K562 (cell line): ENCODE measurements around the gene NAGLU. TPM values are rescaled to one million over a fixed set of nuclear protein-coding genes. Genes with fewer than 3 reads are reported as not detected.
A peak's percentile ranks its signal among the peaks of the same experiment; 100 is the strongest.

Experiments
- CREB1 ChIP-seq, 2 experiments: sonication (generic) in 1 of 2; formaldehyde crosslinking in 1 of 2; IDR thresholded peaks; 2 replicates each; pipeline versions ENCODE4 v1.6.1 to v1.8.0; 2012 to 2022; ENCODE audit warnings: inconsistent platforms in 1 of 2, mild to moderate bottlenecking in 1 of 2, missing genetic modification reagents in 1 of 2, moderate library complexity in 1 of 2
- CXXC5 ChIP-seq: fragments of 250-450 bp; sonication (Bioruptor Pico); IDR thresholded peaks from 2 replicates; pipeline ENCODE4 v1.8.0; 2022; ENCODE audit warnings: inconsistent platforms, mild to moderate bottlenecking, moderate library complexity
- ESRRA ChIP-seq: fragments of 450-650 bp; IDR thresholded peaks from 2 replicates; pipeline ENCODE4 v1.6.1; 2014; ENCODE audit warnings: low read depth, mild to moderate bottlenecking, moderate library complexity, borderline replicate concordance
- FUS ChIP-seq: fragments of 200-400 bp; formaldehyde crosslinking; optimal IDR thresholded peaks from 2 replicates; pipeline ENCODE3; 2017; ENCODE audit warnings: low read depth, low read length
- GATA2 ChIP-seq: sonication (generic); formaldehyde crosslinking; IDR thresholded peaks from 2 replicates; pipeline ENCODE4 v1.4.0; 2020; ENCODE audit warnings: mild to moderate bottlenecking, missing genetic modification reagents
- GTF2A2 ChIP-seq: IDR thresholded peaks from 2 replicates; pipeline ENCODE4 v1.6.1; 2016; ENCODE audit warnings: mild to moderate bottlenecking, missing genetic modification characterization, missing compliant biosample characterization
- HDAC1 ChIP-seq, 2 experiments: fragments of 450-650 bp; IDR thresholded peaks; 2 replicates each; pipeline ENCODE4 v1.6.1; 2016 to 2017; ENCODE audit warnings: inconsistent platforms in 1 of 2, mild to moderate bottlenecking in 1 of 2, moderate library complexity in 1 of 2
- HMG20A ChIP-seq: fragments of 450-650 bp; formaldehyde crosslinking; conservative IDR thresholded peaks from 2 replicates; pipeline ENCODE4 v1.4.0; 2020; ENCODE audit warnings: mild to moderate bottlenecking, mixed read lengths
- HNRNPL ChIP-seq: fragments of 200-400 bp; formaldehyde crosslinking; IDR thresholded peaks from 2 replicates; pipeline ENCODE4 v1.6.1; 2017; ENCODE audit warnings: low read depth, mild to moderate bottlenecking, low read length
- JUND ChIP-seq, 2 experiments: IDR thresholded peaks; 2 replicates in 1 of 2; 3 replicates in 1 of 2; pipeline ENCODE4 v1.6.1; 2011; ENCODE audit warnings: borderline replicate concordance in 2 of 2, low read depth in 2 of 2, low read length in 2 of 2, improper control_type of control experiment in 1 of 2, missing biosample characterization in 1 of 2, missing genetic modification characterization in 1 of 2, missing genetic modification reagents in 1 of 2
- MTA3 ChIP-seq: fragments of 450-650 bp; formaldehyde crosslinking; IDR thresholded peaks from 2 replicates; pipeline ENCODE4 v1.6.1; 2017; ENCODE audit warnings: mild to moderate bottlenecking, borderline replicate concordance
- NFXL1 ChIP-seq: fragments of 450-650 bp; formaldehyde crosslinking; IDR thresholded peaks from 2 replicates; pipeline ENCODE4 v1.4.0; 2021; ENCODE audit warnings: mild to moderate bottlenecking
- NONO ChIP-seq, 2 experiments: fragments of 200-400 bp in 1 of 2; fragments of 450-650 bp in 1 of 2; formaldehyde crosslinking in 1 of 2; IDR thresholded peaks; 2 replicates each; pipeline ENCODE4 v1.6.1; 2017; ENCODE audit warnings: low read depth in 2 of 2, mild to moderate bottlenecking in 2 of 2, moderate library complexity in 2 of 2, low read length in 1 of 2
- NRF1 ChIP-seq, 2 experiments: fragments of 450-650 bp; IDR thresholded peaks in 1 of 2; conservative IDR thresholded peaks in 1 of 2; 2 replicates each; pipeline ENCODE4 v1.6.1; 2014; ENCODE audit warnings: mild to moderate bottlenecking in 2 of 2
- RAD21 ChIP-seq, 2 experiments: fragments of 250-450 bp in 1 of 2; fragments of 450-650 bp in 1 of 2; sonication (Bioruptor Pico) in 1 of 2; formaldehyde crosslinking in 1 of 2; IDR thresholded peaks in 1 of 2; conservative IDR thresholded peaks in 1 of 2; 2 replicates each; pipeline versions ENCODE4 v1.4.0 to v1.8.0; 2020 to 2022; ENCODE audit warnings: mild to moderate bottlenecking in 2 of 2, moderate library complexity in 1 of 2
- RB1 ChIP-seq: fragments of 450-650 bp; IDR thresholded peaks from 2 replicates; pipeline ENCODE4 v1.6.1; 2017; ENCODE audit warnings: low read depth, mild to moderate bottlenecking
- SMARCA5 ChIP-seq: fragments of 450-650 bp; IDR thresholded peaks from 2 replicates; pipeline ENCODE4 v1.6.1; 2016
- SOX6 ChIP-seq: fragments of 450-650 bp; IDR thresholded peaks from 2 replicates; pipeline ENCODE4 v1.6.1; 2014; ENCODE audit warnings: mild to moderate bottlenecking
- STAG1 ChIP-seq: sonication (generic); formaldehyde crosslinking; IDR thresholded peaks from 2 replicates; pipeline ENCODE4 v1.5.0; 2020; ENCODE audit warnings: missing genetic modification reagents, borderline replicate concordance
- TBL1XR1 ChIP-seq, 2 experiments: IDR thresholded peaks; 2 replicates each; pipeline ENCODE4 v1.6.1; 2012; ENCODE audit warnings: improper control_type of control experiment in 2 of 2, low read length in 2 of 2, mild to moderate bottlenecking in 1 of 2
- TRIM24 ChIP-seq, 2 experiments: fragments of 450-650 bp; IDR thresholded peaks; 2 replicates each; pipeline ENCODE4 v1.6.1; 2016
- ZFX ChIP-seq: sonication (generic); formaldehyde crosslinking; IDR thresholded peaks from 2 replicates; pipeline ENCODE4 v1.8.0; 2022; ENCODE audit warnings: mild to moderate bottlenecking, missing genetic modification reagents, moderate library complexity
- ZNF57 ChIP-seq: fragments of 450-650 bp; formaldehyde crosslinking; IDR thresholded peaks from 2 replicates; pipeline ENCODE4 v1.4.0; 2020; ENCODE audit warnings: mild to moderate bottlenecking, moderate library complexity
- ZNF583 ChIP-seq: fragments of 250-450 bp; sonication (Bioruptor Pico); IDR thresholded peaks from 2 replicates; pipeline ENCODE4 v1.4.0; 2020
- ZNF584 ChIP-seq: fragments of 200-800 bp; sonication (Bioruptor generic); IDR thresholded peaks from 2 replicates; pipeline ENCODE4 v1.6.1; 2016; ENCODE audit warnings: low read depth, mild to moderate bottlenecking, missing genetic modification characterization, missing compliant biosample characterization
- ZNF77 ChIP-seq: fragments of 250-450 bp; sonication (Bioruptor Pico); IDR thresholded peaks from 2 replicates; pipeline ENCODE4 v1.5.0; 2020
- polyA plus RNA-seq, 8 experiments: library from polyadenylated mRNA; depleted of rRNA in 4 of 8; stranded (reverse) in 5 of 8; unstranded in 3 of 8; fragments of >200 nt; fragmentation: Nextera tagmentation in 2 of 8; fragmentation: Illumina TruSeq in 1 of 8; extraction: Ambion mirVana in 2 of 8; extraction: Trizol in 1 of 8; gene quantifications; 2 replicates each; pipeline versions ENCODE4 v1.2.1 to v1.2.3, GENCODE V29; 2011 to 2014; ENCODE audit warnings: inconsistent platforms in 1 of 8, missing spikeins in 1 of 8
- total RNA-seq, 7 experiments: library from RNA; depleted of rRNA in 6 of 7; stranded (reverse); fragments of >200 nt in 6 of 7; fragmentation: Illumina TruSeq in 2 of 7; extraction: Trizol in 2 of 7; gene quantifications; 2 replicates each; pipeline versions ENCODE4 v1.2.1 to v1.2.3, GENCODE V29; 2011 to 2021; ENCODE audit warnings: low replicate concordance in 1 of 7
- TF ChIP-seq, protein P1 (sequence below), 2 experiments: IDR thresholded peaks in 1 of 2; conservative IDR thresholded peaks in 1 of 2; 2 replicates each; pipeline ENCODE4 v1.6.1; 2016; ENCODE audit warnings: low read depth in 2 of 2, mild to moderate bottlenecking in 1 of 2, missing compliant biosample characterization in 1 of 2, missing genetic modification characterization in 1 of 2, moderate library complexity in 1 of 2

NAGLU gene
- total and polyA plus RNA-seq, 9 of the 15 experiments (the other 6 are each of a cell fraction or from before 2014, with no cell fraction given), result 0.04 to 21.5 (median 8.5) TPM

DNA sequence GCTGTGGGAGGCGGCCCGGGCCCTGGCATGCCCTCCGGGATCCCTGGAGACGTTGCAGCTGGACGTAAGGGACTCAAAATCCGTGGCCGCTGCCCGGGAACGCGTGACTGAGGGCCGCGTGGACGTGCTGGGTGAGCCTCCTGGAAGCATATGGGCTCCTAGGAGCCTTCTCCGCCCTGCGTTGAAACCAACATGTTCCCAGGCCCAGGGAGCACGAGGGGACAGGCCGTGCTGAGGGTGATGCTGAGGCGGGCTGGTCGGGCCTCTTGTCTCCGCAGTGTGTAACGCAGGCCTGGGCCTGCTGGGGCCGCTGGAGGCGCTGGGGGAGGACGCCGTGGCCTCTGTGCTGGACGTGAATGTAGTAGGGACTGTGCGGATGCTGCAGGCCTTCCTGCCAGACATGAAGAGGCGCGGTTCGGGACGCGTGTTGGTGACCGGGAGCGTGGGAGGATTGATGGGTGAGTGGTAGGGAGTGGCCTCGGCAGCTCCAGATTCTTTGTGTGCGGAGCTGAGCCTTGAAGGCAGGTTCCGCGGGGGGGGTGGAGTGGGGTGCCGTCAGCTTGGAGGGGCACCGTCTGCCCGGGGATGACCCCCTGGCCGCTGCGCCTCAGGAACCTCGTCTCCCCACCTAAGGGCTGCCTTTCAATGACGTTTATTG, 17.2 kb downstream of the NAGLU start (continued):
- peak; percentile 89 for TF ChIP-seq ZFX (CRISPR knock-in tag)
- TF ChIP-seq ZNF57 (CRISPR knock-in tag), result no peak
- peak; percentile 68 for TF ChIP-seq CREB1 (IDR thresholded peaks at IDR 0.05)
- peak; percentile 67; the same call in 1 of the 2 replicates for TF ChIP-seq CREB1 (CRISPR knock-in tag; IDR thresholded peaks at IDR 0.05)
- TF ChIP-seq HDAC1 (IDR thresholded peaks at IDR 0.05), result peak in 1 of 2 experiments; percentile 89; a peak in 2 of 4 replicates
- TF ChIP-seq ZNF584 (CRISPR knock-in tag), result no peak
- TF ChIP-seq ZNF77 (CRISPR knock-in tag), result no peak
- TF ChIP-seq TRIM24 (IDR thresholded peaks at IDR 0.05), result 0 out of 4 replicates have a peak, but pooled peaks of 1 of the 2 experiments have one; percentile 25
- no peak for TF ChIP-seq SMARCA5
- TF ChIP-seq GATA2 (CRISPR knock-in tag), result no peak
- TF ChIP-seq CXXC5 (CRISPR knock-in tag), result peak; percentile 77
- no peak; the same call in 1 of the 2 replicates for TF ChIP-seq JUND (IDR thresholded peaks at IDR 0.05; ENCODE audit: borderline replicate concordance, low read depth, low read length)
- peak; percentile 22; the same call in 1 of the 3 replicates for TF ChIP-seq JUND (tag; IDR thresholded peaks at IDR 0.05; ENCODE audit: borderline replicate concordance, low read depth, low read length)
- TF ChIP-seq ESRRA, result 0 out of 2 replicates have a peak, but pooled peaks have one; percentile 33
- TF ChIP-seq HNRNPL, result 0 out of 2 replicates have a peak, but pooled peaks have one; percentile 46
- TF ChIP-seq, protein P1, sequence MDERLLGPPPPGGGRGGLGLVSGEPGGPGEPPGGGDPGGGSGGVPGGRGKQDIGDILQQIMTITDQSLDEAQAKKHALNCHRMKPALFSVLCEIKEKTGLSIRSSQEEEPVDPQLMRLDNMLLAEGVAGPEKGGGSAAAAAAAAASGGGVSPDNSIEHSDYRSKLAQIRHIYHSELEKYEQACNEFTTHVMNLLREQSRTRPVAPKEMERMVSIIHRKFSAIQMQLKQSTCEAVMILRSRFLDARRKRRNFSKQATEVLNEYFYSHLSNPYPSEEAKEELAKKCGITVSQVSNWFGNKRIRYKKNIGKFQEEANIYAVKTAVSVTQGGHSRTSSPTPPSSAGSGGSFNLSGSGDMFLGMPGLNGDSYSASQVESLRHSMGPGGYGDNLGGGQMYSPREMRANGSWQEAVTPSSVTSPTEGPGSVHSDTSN (CRISPR knock-in tag; IDR thresholded peaks at IDR 0.05; ENCODE audit: low read depth), result no peak
- TF ChIP-seq, protein P1 (tag; conservative IDR thresholded peaks at IDR 0.05; ENCODE audit: low read depth), result peak; percentile 79
- TF ChIP-seq MTA3, result peak; percentile 53; the same call in 1 of the 2 replicates
- TF ChIP-seq HMG20A (CRISPR knock-in tag), result no peak
- TF ChIP-seq STAG1 (CRISPR knock-in tag), result no peak
- TF ChIP-seq RAD21 (CRISPR knock-in tag; conservative IDR thresholded peaks at IDR 0.05 in 1 of 2, IDR thresholded peaks at IDR 0.05 in 1 of 2), result peak; percentile 32 to 68; a peak in 3 of 4 replicates
- TF ChIP-seq FUS, result no peak
- TF ChIP-seq NRF1 (conservative IDR thresholded peaks at IDR 0.05 in 1 of 2, IDR thresholded peaks at IDR 0.05 in 1 of 2), result peak; percentile 39 to 49; a peak in 3 of 4 replicates
- TF ChIP-seq RB1, result peak; percentile 49; the same call in 1 of the 2 replicates
- peak; percentile 54 for TF ChIP-seq SOX6
- TF ChIP-seq TBL1XR1 (IDR thresholded peaks at IDR 0.05; ENCODE audit: low read length in 2 of 2), result 0 out of 4 replicates have a peak, but pooled peaks of 1 of the 2 experiments have one; percentile 34
- TF ChIP-seq NFXL1 (CRISPR knock-in tag), result no peak
- TF ChIP-seq ZNF583 (CRISPR knock-in tag), result no peak
- no peak for TF ChIP-seq GTF2A2 (tag)
- TF ChIP-seq NONO (IDR thresholded peaks at IDR 0.05; ENCODE audit: low read depth in 2 of 2, low read length in 1 of 2), result no peak
